ENCODE measurements around the gene SEC24D.

The SEC24D gene

DNA sequence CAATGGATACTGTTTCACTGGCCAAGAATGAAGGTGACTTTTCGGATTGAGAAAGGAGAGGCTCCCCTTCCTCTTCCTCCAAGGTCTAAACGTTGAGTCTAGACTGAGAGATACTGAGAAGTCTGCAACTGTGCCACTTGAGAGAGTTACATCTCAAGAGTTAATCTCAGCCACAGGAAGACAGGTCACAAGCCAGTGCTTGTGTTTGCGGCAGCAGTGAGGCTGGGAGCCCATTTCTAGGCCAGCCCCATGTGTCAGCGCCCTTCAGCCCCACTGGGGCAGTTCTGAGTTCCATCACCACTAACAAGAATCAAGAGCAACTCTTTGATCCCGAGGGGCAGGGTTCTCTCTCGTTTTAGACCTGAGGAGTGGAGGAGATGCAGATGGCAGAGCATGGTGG is 7.3 kb upstream of the SEC24D start:
- TF ChIP-seq, protein P1, sequence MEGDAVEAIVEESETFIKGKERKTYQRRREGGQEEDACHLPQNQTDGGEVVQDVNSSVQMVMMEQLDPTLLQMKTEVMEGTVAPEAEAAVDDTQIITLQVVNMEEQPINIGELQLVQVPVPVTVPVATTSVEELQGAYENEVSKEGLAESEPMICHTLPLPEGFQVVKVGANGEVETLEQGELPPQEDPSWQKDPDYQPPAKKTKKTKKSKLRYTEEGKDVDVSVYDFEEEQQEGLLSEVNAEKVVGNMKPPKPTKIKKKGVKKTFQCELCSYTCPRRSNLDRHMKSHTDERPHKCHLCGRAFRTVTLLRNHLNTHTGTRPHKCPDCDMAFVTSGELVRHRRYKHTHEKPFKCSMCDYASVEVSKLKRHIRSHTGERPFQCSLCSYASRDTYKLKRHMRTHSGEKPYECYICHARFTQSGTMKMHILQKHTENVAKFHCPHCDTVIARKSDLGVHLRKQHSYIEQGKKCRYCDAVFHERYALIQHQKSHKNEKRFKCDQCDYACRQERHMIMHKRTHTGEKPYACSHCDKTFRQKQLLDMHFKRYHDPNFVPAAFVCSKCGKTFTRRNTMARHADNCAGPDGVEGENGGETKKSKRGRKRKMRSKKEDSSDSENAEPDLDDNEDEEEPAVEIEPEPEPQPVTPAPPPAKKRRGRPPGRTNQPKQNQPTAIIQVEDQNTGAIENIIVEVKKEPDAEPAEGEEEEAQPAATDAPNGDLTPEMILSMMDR (IDR thresholded peaks at IDR 0.05; ENCODE audit: extremely low read depth, missing control alignments) = no peak
- no peak for DNase-seq (ENCODE audit: low spot score)

DNA sequence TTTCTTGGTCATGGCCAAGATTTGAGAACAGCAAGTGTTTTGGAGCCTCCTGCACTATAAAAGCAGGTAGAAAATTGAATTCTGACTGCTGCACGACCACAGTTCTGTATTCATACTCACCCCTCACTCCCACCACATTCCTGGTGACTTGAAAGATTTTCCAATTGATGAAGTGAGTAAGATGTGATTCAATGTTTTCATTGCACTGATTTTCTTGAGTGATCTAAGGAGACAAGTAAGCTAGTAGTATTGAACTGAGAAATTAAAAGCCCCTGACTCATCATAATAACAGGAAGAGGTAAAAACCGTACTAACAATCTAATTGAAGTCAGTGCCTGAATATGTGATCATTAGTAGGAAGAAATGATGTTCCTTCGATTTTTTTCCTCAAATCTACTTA is 6.1 kb upstream of the SEC24D start:
- no peak for DNase-seq (ENCODE audit: low spot score)
- TF ChIP-seq, protein P1 (IDR thresholded peaks at IDR 0.05; ENCODE audit: extremely low read depth, missing control alignments) = no peak

DNA sequence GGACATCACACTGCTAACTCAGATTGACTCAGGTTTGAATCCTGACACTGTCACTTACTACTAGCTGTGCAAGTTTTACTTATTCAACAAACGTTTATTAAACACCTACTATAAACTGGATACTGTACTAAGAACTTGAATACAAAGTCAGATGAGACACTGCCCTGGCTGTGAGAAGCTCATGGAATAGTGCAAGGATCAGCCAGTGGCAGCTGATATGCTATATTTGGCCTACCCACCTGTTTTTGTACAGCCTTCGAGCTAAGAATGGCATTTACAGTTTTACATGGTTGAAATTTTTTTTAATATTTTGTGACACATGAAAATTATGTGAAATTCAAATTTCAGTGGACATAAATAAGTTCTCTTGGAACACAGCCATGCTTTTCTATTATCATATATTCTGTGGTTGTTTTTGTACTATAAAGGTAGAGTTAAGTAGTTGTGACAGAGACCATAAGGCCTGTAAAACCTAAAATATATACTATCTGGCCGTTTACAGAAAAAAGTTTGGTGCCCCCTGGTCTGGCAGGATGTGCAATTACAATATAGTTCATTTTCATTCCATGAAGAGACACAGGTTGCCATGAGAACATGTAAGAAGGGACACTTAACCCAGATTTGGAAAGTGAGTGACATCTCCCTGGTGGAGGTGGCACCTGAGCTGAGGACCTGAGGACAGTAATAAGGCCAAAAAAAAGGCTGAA is 3.4 kb upstream of the SEC24D start:
- TF ChIP-seq, protein P1 (IDR thresholded peaks at IDR 0.05; ENCODE audit: extremely low read depth, missing control alignments) = no peak

DNA sequence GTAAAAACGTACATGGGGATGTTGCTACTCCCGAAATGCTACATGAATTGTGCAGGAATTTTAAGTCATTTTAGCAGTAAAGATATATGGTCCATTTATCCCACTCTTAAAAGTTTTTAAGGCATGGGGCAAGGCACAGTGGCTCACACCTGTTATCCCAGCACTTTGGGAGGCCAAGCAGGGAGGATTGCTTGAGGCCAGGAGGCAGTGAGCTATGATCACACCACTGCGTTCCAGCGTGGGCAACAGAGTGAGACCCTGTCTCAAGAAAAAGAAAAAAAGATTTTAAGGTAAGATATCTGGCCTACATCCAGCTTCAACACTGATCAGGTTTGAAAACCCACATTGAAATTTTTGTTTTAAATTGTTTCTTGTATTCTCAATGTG is 1.2 kb upstream of the SEC24D start:
- TF ChIP-seq, protein P1 (IDR thresholded peaks at IDR 0.05; ENCODE audit: extremely low read depth, missing control alignments) = no peak
- DNase-seq (ENCODE audit: low spot score) = no peak

More for the DNA sequence above, 3.4 kb upstream of the SEC24D start:
- DNase-seq (ENCODE audit: low spot score) = no peak

DNA sequence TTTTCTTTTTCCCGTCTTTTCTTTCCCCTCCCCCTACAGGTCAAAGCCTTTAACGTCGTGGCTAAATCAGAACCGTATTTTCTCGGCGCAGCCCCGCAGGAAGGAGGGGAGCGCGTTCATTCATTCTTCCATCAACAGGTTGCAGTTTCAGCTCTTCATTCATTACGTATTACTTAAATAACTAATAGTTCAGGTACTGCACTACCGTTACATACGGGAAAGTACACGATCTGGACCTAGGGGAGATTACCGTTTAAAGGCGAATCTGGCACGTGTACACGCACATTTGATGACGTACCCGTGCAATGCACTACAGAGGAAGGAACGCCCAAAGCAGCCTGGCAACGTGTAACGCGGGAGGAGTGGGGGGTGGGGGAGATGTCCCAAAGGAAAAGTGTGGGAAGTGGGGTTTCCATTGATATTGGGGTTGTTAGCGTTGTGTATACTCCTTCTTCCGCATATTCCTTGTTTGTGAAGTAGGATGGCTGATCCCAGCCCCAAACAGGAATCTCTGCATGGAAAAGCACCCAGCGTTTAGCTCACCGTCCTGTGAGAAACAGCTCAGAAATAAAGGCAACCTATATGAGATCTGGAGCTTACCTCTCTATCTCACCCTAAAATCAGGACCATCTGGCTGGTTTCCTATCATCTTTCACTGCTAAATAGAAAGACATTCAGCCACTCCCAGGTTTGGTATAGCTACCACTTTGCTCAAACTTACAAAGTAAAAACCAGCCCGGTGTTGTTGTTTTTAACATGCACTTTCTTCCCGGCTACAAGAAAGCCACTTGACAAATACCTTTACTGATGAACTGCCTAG is 585 bp upstream of the SEC24D start:
- peak; percentile 57 for DNase-seq (ENCODE audit: low spot score)
- TF ChIP-seq, protein P1 (IDR thresholded peaks at IDR 0.05; ENCODE audit: extremely low read depth, missing control alignments) = no peak

DNA sequence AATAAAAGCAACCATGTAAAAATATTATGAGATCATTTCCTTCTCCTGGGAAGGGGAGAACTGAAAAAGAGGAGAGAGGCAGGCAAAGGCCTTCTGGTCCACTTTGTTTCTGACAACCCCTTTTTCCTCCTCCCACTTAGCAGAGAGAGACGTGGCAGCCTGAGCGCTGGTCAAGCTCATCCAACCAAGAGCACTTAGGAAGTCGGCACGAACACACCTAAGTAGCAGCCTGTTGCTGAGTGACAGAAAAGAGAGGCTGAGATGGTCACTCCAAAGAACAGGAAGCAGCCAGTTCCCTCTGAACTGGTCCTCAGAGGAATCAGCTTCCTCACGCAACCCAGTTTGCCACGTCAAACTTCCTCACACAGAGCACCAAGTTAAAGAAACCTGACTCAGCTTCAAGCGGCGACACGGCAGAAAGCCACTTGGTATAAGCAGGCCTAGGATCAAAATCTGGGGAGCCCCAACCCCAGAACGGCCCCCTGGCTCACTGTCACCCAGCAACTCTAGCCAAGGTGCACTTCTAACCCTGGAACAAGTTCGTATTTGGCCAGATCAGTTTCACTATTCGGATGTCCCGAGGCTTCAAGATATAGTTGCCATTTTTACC is 861 bp downstream of the SEC24D start:
- TF ChIP-seq, protein P1 (IDR thresholded peaks at IDR 0.05; ENCODE audit: extremely low read depth, missing control alignments) = no peak
- peak; percentile 71 for DNase-seq (ENCODE audit: low spot score)

DNA sequence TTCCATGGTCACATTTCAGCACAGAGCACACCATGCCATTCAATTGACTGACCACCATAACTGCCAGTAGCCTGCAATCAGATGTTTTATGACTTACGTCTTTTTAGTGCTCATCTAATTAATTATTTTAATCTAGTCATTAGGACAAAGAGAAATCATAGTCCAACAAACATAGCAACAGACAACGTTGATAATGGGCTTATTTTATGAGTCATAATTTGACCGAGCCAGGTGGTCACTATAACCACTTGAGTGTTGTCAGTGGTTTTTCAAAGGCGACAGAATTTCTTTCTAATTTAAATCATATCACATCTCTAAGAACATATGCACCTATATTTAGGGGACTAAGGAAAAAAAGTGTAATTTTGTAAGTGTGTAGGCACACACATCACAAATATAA is 1.9 kb downstream of the SEC24D start:
- TF ChIP-seq, protein P1 (IDR thresholded peaks at IDR 0.05; ENCODE audit: extremely low read depth, missing control alignments) = no peak
- DNase-seq (ENCODE audit: low spot score) = no peak
